GM18502 (cell line): Measurements from ENCODE around the gene HOATZ.
A peak's percentile ranks its signal among the peaks of the same experiment; 100 is the strongest.

ENCODE experiments used
- ATAC-seq: cut with Tn5 transposase; IDR thresholded peaks from one replicate; pipeline ENCODE4 v1.9.1; 2021; ENCODE audit warnings: mild to moderate bottlenecking; ENCODE audit not compliant: unreplicated experiment, poor library complexity

The HOATZ gene

GRCh38 chr11:111520560-111520959 is 6.0 kb downstream of the HOATZ start:
- no peak for ATAC-seq

- ATAC-seq = no peak
Measured at GRCh38 chr11:111521135-111521534, 6.6 kb downstream of the HOATZ start.

- ATAC-seq = no peak
Measured at GRCh38 chr11:111522426-111522825, 7.8 kb downstream of the HOATZ start.

- no peak for ATAC-seq
Measured at GRCh38 chr11:111523343-111523742, 8.8 kb downstream of the HOATZ start.

- no peak for ATAC-seq
Measured at GRCh38 chr11:111524056-111524455, 9.5 kb downstream of the HOATZ start.

GRCh38 chr11:111525456-111525855 is 10.9 kb downstream of the HOATZ start:
- no peak for ATAC-seq

GRCh38 chr11:111526501-111526900 is 11.9 kb downstream of the HOATZ start:
- ATAC-seq = no peak

- no peak for ATAC-seq
Measured at GRCh38 chr11:111527279-111527678, 12.7 kb downstream of the HOATZ start.

GRCh38 chr11:111528557-111528956 is 14.0 kb downstream of the HOATZ start:
- no peak for ATAC-seq

GRCh38 chr11:111530091-111530490 is 15.5 kb downstream of the HOATZ start:
- ATAC-seq = no peak

- ATAC-seq = no peak
Measured at GRCh38 chr11:111531136-111531535, 16.6 kb downstream of the HOATZ start.

GRCh38 chr11:111531687-111532364 is 17.2 kb downstream of the HOATZ start:
- ATAC-seq = peak; percentile 66

- ATAC-seq = no peak
Measured at GRCh38 chr11:111532365-111532709, 17.8 kb downstream of the HOATZ start.

GRCh38 chr11:111535281-111535680 is 20.7 kb downstream of the HOATZ start:
- ATAC-seq = no peak

GRCh38 chr11:111537336-111537860 is 22.8 kb downstream of the HOATZ start:
- no peak for ATAC-seq

GRCh38 chr11:111538407-111539114 is 24.0 kb downstream of the HOATZ start:
- no peak for ATAC-seq

GRCh38 chr11:111539426-111540113 is 25.0 kb downstream of the HOATZ start:
- no peak for ATAC-seq

GRCh38 chr11:111540114-111540936 is 25.7 kb downstream of the HOATZ start, which contains the start of gene LAYN:
Gene LAYN, plus strand, starts transcription at chr11:111540720. Its CDS starts 124 bp downstream, at chr11:111540844.
- no peak for ATAC-seq

- ATAC-seq = no peak
Measured at GRCh38 chr11:111540937-111541253, 26.3 kb downstream of the HOATZ start.

GRCh38 chr11:111541254-111542061 is 26.9 kb downstream of the HOATZ start:
- no peak for ATAC-seq
